ENCODE measurements around the gene PCDHGA2. TPM values are rescaled to one million over a fixed set of nuclear protein-coding genes. Genes with fewer than 3 reads are reported as not detected.

PCDHGA2 gene
- total and polyA plus RNA-seq, 9 of the 15 experiments (the other 6 are each of a cell fraction or from before 2014, with no cell fraction given) = 0.07 to 0.27 (median 0.15) TPM; not detected in 2

- 21% methylated on average over 22 of the region's 27 CpGs for WGBS (ENCODE audit: insufficient coverage, low coverage, missing lambda C conversion rate)
- Histone ChIP-seq H3K36me3 (ENCODE audit: control insufficient read depth, insufficient read depth, low read length) (no peaks in the 10 kb centered on the region), H4K20me1 (replicated peaks; ENCODE audit: control insufficient read depth, insufficient read depth, low read length) (no peaks in the 10 kb centered on the region), H2AFZ (ENCODE audit: low read depth, low read length) (0 out of 2 replicates have a peak within 1 kb of the TSS, but pooled peaks have one; percentile 9), H3K9ac (ENCODE audit: insufficient read depth in 1 of 2, low read depth in 2 of 2, low read length in 2 of 2) (no peak within 1 kb of the TSS), H3K27ac (ENCODE audit: extremely low read depth, low read depth, low read length) (no peak within 1 kb of the TSS), H3K4me1 (replicated peaks in 1 of 2; ENCODE audit: control insufficient read depth in 2 of 2, insufficient read depth in 2 of 2, low read length in 2 of 2) (peaks cover 0 to 7% of the 10 kb centered on the region in 2 experiments; a peak in 1 of 5 replicates), H3K9me3 (replicated peaks; ENCODE audit: control insufficient read depth, insufficient read depth, low read depth, low read length) (no peaks in the 10 kb centered on the region), H3K27me3 (ENCODE audit: control insufficient read depth in 2 of 2, insufficient read depth in 2 of 2, low read length in 2 of 2) (peaks cover 4 to 38% of the 10 kb centered on the region in 2 experiments), H3K4me3 (no peak within 1 kb of the TSS), H3K9me1 (ENCODE audit: control insufficient read depth, insufficient read depth, low read length) (no peaks in the 10 kb centered on the region), H3K79me2 (ENCODE audit: control insufficient read depth, insufficient read depth, low read length) (no peaks in the 10 kb centered on the region), H3K4me2 (ENCODE audit: insufficient read depth, low read length) (peak within 1 kb of the TSS; percentile 23; the same call in 1 of the 2 replicates)
- ChIA-PET CTCF (ENCODE audit: low intra/inter-chr PET ratio) (interaction anchor here (0.6 to 1.3 kb wide), 2 partner anchors 141 to 770 kb away, joined by 3 read pairs; no protein-coding TSS in a partner anchor), POLR2A (interaction anchor here (0.6 kb wide), 1 partner anchor 207 kb away, joined by 5 read pairs; no protein-coding TSS in a partner anchor)
- BruUV-seq (replicated peaks) = no TSS peak
- FAIRE-seq (peak; percentile 26), ATAC-seq (peak; percentile 61; the same call in 1 of the 3 replicates), DNase-seq (ENCODE audit: extremely low read depth in 1 of 4, low spot score in 3 of 4) (no peak)
- in situ Hi-C loops (cut with MboI) = no loop called here
- TF ChIP-seq NKRF (IDR thresholded peaks at IDR 0.05; ENCODE audit: borderline replicate concordance) (no peak), SETDB1 (IDR thresholded peaks at IDR 0.05; ENCODE audit: low read length) (no peak), CTCF (IDR thresholded peaks at IDR 0.05 in 2 of 3, conservative IDR thresholded peaks at IDR 0.05 in 1 of 3; ENCODE audit: insufficient read depth in 2 of 3, low read depth in 1 of 3, low read length in 3 of 3) (peak; percentile 43 to 63 (median 60)), HBP1 (CRISPR knock-in tag; IDR thresholded peaks at IDR 0.05) (no peak), RAD21 (CRISPR knock-in tag; conservative IDR thresholded peaks at IDR 0.05 in 1 of 2, IDR thresholded peaks at IDR 0.05 in 1 of 2) (peak in 1 of 2 experiments; percentile 45; a peak in 2 of 4 replicates), NR1H2 (CRISPR knock-in tag; IDR thresholded peaks at IDR 0.05) (no peak), ZNF589 (CRISPR knock-in tag; IDR thresholded peaks at IDR 0.05; ENCODE audit: low read depth) (no peak), MEIS2 (IDR thresholded peaks at IDR 0.05; ENCODE audit: partially characterized antibody) (no peak), ETV1 (tag; conservative IDR thresholded peaks at IDR 0.05; ENCODE audit: low read depth) (0 out of 2 replicates have a peak, but pooled peaks have one; percentile 34), ZNF512 (tag; IDR thresholded peaks at IDR 0.05) (no peak)
- intact Hi-C loops (cut with micrococcal nuclease) = loop anchor here (5.0 kb wide), 1 partner anchor 46 kb away; no protein-coding TSS in a partner anchor
These were observed 35.2 kb downstream of the PCDHGA2 start, which contains the start of gene PCDHGA6 for GRCh38 chr5:141373673-141374317. Gene PCDHGA6, plus strand, starts transcription at chr5:141373891. Its CDS starts 193 bp downstream, at chr5:141374084.
